GM10847 (cell line): Measurements from ENCODE around the gene EIPR1.

ENCODE experiments used
- POLR2A ChIP-seq: IDR thresholded peaks from 2 replicates; pipeline ENCODE4 v1.6.1; 2011; ENCODE audit not compliant: insufficient read length; ENCODE audit errors: extremely low read depth

EIPR1 gene

DNA sequence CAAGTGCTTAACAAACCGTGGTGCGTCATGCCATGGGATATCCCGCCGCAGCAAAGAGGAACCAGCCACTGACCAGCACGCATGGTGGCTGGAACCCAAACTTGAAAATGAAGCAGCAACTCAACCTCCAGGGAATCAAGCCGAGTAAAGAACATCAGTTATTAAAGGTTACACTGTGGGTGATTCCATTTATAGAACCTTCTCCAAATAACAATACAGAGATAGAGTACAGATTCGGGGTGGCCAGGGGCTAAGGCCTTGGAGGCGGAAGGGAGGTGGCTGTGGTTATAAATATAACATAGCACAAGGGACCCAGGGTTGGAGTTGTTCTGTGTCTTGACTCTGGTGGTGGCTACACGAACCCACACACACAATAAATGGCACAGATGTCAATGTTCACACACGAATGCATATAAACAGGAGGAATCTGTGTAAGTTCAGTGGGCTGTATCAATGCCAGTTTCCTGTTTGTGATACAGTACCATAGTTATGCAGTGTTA, 123.1 kb downstream of the EIPR1 start:
- no peak for TF ChIP-seq POLR2A

DNA sequence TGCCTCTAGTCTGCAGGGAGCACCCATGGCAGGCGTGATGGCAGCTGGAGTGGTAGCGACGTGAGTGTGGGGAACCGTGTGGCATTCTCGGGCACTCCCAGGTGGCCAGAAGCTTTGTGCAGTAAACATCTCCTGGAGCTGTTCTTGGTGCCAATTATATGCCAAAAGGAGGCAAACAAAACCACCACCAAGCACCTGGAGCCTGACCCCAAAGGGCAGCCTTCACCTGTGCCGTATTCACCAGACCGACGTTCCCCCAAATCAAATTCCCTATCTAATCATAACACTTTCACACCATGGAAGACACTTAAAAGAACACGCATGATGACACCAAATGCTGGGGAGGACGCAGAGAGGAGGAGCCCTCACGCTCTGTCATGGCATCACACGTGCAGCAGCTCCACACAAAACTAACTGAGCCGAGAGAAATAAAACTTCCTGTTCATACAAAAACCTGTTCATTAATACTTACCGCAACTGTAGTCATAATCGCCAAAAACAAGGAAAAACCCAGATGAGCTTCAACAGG, 123.6 kb downstream of the EIPR1 start:
- TF ChIP-seq POLR2A = no peak

GRCh38 chr2:3251946-3252345, 125.7 kb downstream of the EIPR1 start:
- no peak for TF ChIP-seq POLR2A

DNA sequence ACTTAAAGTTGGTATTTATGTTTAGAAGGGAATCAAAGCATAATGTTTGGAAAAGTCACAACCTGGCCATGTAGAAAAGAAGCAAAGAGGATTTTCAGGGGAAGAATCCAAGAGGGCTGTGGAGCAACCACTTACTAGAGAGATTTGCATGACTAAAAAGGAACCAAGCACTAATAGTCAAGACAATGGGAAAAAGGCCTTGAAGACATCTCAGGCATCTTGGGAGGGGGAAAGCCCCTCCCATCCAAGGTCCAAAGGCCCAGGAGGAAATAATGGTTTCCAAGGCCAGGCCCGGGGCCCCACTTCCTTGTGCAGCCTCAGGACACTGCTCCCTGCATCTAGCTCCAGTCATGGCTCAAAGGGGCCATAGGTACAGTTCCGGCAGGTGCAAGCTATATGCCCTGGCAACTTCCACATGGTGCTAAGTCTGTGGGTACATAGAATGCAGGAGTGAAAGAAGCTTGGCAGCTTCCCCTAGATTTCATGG, 128.1 kb downstream of the EIPR1 start:
- no peak for TF ChIP-seq POLR2A

GRCh38 chr2:3248754-3249475, 128.7 kb downstream of the EIPR1 start:
- no peak for TF ChIP-seq POLR2A

DNA sequence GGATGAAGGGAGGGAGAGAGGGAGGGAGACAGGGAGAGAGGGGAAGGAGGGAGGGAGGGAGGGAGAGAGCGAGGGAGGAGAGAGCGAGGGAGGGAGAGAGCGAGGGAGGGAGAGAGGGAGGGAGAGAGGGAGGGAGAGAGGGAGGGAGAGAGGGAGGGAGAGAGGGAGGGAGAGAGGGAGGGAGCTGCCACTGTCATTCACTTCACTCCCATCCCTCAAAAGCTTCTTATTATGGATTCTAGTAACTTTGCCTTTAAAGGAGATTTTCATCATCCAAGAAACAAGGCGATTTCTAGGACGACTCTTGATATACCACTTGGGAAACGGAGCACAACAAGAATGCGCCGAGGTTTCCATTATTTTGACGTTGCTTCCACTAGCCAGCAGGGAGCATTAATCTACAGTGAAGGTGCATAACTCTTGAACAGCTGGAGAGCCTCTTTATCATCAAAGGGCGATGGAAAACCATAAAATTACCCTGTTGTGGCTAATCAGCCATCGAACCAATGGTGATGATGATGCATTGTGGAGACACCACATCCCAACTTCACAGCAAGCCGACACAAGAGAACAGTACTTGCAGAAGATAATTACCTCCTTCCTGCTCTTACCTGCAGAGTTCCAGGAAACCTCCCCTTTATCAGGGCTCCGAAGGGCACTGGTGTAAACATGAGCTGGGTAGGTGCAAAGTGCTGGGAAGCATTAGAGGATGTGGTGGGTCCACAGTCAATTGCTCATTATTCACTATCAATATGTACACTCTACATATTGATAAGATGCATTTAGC, 130.5 kb downstream of the EIPR1 start:
- TF ChIP-seq POLR2A = no peak

GRCh38 chr2:3246406-3246805, 131.2 kb downstream of the EIPR1 start:
- TF ChIP-seq POLR2A = no peak

DNA sequence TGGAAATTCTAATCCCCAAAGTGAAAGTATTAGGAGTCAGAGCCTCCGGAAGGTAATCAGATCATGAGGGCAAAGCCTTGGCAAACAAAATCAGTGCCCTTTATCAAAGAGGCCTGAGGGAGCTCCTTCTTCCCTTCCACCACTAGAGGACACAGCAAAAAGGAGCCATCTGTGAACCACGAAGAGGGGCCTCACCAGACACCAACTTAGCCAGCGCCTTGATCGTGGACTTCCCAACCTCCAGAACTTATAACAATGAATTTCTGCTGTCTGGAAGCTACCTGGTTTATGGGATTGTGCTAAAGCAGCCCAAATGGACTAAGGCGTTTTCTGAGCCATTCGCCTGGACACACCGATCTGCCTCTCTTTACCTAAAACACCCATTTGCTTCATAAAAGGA, 133.1 kb downstream of the EIPR1 start:
- TF ChIP-seq POLR2A = no peak

DNA sequence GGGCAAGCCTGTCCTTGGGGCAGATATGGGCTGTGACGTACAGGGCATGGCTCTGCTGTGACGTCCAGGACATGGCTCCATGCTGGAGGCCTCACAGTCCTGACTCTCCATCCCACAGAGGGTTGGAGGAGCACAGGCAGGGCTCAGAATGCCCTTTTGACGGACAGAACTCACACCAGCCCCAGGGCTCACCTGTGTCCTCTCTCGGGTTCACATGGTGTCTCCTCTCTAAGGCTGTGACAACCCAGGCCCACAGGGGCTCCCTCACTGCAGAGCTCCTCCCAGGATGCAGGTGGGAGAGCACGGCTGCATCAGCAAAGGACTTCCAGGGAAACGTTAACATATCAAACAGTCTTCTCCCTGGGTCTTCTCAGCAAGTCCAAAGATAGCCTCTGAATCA, 133.8 kb downstream of the EIPR1 start:
- no peak for TF ChIP-seq POLR2A

DNA sequence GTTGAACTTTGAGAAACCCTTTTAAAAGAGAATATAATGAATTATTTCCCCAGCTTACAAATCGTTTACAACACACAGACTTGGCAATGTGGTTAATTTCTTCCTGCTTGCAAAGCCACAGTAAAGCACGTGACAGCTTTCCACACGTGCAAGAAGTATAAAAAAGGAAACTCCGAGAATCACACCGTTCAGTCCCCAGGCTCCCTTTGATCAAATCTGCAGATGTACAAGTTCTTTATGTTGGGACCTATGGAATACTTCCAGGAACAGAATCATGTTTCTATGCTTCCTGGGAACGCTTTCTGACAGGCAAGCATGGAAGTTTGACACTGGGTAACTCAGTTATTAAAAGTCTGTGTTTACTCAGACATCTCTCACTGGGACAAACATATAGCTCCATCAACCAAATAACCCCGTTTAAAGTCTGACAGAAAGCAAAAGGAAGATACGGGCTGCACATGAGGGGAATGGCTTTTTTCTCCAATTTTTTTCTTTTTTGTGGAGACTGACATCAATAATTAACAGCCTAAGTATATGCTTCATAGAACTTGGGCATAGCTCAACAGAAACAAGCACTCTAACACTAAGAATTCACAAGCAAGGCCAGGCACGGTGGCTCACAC, 134.8 kb downstream of the EIPR1 start:
- TF ChIP-seq POLR2A = no peak

DNA sequence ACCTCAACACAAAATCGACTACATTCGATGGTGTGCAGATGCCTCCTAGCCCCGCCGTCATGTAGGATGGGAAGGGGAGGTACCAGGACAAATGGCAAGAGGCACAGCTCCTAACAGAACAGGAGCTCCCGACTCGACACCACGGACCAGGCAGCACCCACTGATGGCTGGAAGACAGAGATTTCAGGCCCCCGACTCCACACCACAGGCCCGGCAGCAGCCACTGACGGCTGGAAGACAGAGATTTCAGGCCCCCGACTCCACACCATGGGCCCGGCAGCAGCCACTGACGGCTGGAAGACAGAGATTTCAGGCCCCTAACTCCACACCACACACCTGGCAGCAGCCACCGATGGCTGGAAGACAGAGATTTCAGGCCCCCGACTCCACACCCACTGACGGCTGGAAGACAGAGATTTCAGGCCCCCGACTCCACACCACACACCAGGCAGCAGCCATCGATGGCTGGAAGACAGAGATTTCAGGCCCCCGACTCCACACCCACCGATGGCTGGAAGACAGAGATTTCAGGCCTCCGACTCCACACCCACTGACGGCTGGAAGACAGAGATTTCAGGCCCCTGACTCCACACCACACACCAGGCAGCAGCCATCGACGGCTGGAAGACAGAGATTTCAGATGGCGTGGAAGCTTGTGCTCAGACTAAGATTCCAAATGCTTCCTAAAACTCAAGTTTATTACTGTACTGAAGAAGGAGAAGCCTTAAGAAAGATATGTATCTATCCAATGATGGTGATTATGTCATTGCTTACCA, 135.5 kb downstream of the EIPR1 start:
- no peak for TF ChIP-seq POLR2A

DNA sequence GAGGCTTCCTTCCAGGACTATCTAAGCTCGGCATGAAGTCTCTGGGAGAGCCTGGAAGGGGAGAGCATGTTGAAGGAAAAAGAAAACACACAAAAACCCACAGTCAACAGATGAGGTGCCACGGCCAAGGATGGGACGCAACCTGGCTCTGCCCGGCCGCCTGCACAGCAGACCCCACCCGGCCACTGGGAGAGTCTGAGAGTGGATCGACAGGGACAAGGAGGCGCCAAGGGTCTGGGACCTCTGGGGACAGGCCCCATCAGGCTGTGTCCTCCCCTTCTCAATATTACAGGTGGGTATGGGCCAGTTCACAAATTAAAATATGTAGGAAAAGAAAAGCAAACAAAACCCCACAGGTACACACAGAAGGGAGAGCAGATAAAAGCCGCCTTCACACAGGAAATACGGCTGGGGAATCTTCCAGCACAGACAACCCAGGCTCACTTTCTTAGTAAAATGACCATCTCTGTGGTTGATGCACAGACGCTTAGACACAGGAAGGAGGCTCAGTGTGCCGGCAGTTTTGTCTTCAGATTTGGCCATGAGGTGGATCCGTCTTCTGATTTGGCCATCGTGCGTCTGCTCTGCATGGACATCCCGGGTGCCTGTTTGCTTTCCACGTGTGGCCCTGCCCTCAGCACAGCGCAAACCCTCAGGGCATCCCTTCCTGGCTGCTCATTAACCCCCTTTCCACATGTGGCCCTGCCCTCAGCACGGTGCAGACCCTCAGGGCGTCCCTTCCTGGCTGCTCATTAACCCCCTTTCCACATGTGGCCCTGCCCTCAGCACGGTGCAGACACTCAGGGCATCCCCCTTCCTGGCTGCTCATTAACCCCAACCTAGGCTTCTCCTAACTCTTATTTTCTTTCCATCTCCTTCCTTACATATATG, 138.4 kb downstream of the EIPR1 start:
- TF ChIP-seq POLR2A = no peak

DNA sequence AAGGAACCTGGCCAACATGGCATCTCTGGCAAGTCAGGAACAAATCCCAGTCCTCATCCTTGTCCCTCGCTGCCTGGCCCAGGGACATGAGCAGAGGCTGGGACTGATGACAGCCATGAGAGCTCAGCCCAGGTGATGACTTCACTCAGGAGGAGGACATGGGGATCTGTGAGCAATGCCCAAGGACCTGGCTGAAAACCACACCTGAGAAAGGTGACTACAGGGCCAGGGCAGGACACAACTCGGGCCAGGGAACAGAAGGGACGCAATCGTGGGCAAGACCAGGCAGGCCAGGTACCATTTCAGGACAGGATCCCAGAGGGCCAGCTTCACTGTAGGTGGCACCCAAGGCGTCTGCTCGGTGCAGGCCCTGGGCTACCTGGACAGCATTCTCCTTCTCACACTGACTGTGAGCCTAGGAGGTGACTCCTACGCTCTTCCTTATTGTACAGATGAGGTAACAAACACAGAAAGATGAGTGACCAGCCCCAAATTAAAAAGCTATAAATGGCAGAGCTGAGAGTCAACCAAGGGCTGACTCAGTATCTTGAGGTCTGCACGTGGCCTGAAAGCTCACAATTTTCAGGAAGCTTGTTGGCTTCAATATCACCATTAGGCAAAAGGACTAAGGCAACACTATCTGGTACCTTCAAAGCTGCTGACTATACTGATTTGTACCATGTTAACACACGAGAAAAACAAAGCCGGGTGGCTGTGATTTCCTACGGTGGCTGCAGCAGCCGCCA, 141.1 kb downstream of the EIPR1 start:
- no peak for TF ChIP-seq POLR2A

- TF ChIP-seq POLR2A = no peak
Measured at GRCh38 chr2:3233877-3234276, 143.7 kb downstream of the EIPR1 start.

GRCh38 chr2:3229221-3229620, 148.4 kb downstream of the EIPR1 start:
- no peak for TF ChIP-seq POLR2A
